ENCODE data around the gene TSC22D1. TPM values are rescaled to one million over a fixed set of nuclear protein-coding genes. Genes with fewer than 3 reads are reported as not detected.

Gene TSC22D1
- 10.6 and 18.6 TPM in 2 replicates for total RNA-seq

DNA sequence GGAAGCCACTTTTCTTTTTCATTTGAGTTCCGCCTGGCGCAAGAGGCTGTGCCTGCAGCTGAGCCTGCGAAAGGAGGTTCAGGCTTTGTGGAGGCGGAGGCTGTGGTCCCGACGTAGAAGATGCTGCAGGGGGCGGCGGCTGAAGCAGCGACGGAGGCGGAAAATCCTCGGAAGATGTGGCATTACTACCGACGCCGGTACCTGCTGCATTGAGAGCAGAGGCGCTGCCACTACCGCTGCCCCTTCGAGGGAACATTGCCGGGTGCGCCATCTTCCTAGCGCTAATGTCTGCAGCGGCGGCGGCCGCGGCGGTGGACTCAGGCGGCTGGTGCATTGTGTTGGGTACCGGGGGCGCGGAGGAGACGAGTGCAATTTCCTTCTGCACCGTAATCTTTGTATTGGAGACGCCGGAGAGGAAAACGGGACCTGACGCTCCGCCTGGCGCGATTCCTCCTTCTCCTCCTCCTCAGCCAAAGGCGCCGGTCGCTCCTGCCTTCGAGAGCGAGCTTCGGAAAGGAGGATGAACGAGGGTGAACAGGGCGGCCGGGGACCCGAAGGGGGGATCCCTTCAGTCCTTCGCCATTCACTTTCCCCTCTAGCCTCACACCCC, at the start of gene TSC22D1:
TSS of gene TSC22D1 (minus strand) at position 590 of the 610 bp plus-strand sequence. CDS start at position 334, 256 bp downstream.
- ChIA-PET POLR2A (interaction anchor here (1.1 kb wide), 1 partner anchor 342 kb away, joined by 4 read pairs; no protein-coding TSS in a partner anchor), CTCF (no interaction called here)
- H3K4me1 Mint-ChIP-seq: peaks cover 27% of the 10 kb centered on the region
- intact Hi-C loops (cut with micrococcal nuclease): loop anchor here (2.0 to 10.0 kb wide), 11 partner anchors 317 to 1979 kb away; partner anchors contain the start of genes COG3, DNAJC15, EPSTI1 and LRCH1
- no peaks in the 10 kb centered on the region for H3K9me3 Mint-ChIP-seq
- ATAC-seq (ENCODE audit: low read depth): no peak
- no peak for TF ChIP-seq CTCF (IDR thresholded peaks at IDR 0.05)
- H3K27ac Mint-ChIP-seq: peak within 1 kb of the TSS; percentile 90
- peak; percentile 46 for DNase-seq
- H3K36me3 Mint-ChIP-seq (ENCODE audit: low read depth): peaks cover 2% of the 10 kb centered on the region
- H3K27me3 Mint-ChIP-seq: peaks cover 3% of the 10 kb centered on the region
- H3K4me3 Mint-ChIP-seq: peak within 1 kb of the TSS; percentile 95

- Mint-ChIP-seq H3K4me3 (no peak overlapping the region), H3K36me3 (ENCODE audit: low read depth) (no peaks in the 10 kb centered on the region), H3K27ac (no peak overlapping the region), H3K27me3 (peaks cover 11% of the 10 kb centered on the region), H3K9me3 (no peaks in the 10 kb centered on the region), H3K4me1 (no peaks in the 10 kb centered on the region)
- ChIA-PET POLR2A (no interaction called here), CTCF (no interaction called here)
- no peak for DNase-seq
- intact Hi-C loops (cut with micrococcal nuclease): no loop called here
- no peak for TF ChIP-seq CTCF (IDR thresholded peaks at IDR 0.05)
- ATAC-seq (ENCODE audit: low read depth): no peak
Measured at GRCh38 chr13:44622708-44623107, 46.6 kb upstream of the TSC22D1 start.

- POLR2A ChIA-PET: no interaction called here
- Mint-ChIP-seq H3K36me3 (ENCODE audit: low read depth) (no peaks in the 10 kb centered on the region), H3K4me3 (no peak overlapping the region), H3K27ac (no peak overlapping the region), H3K9me3 (no peaks in the 10 kb centered on the region), H3K27me3 (peaks cover 13% of the 10 kb centered on the region), H3K4me1 (no peaks in the 10 kb centered on the region)
- TF ChIP-seq CTCF (IDR thresholded peaks at IDR 0.05): no peak
- intact Hi-C loops (cut with micrococcal nuclease): no loop called here
- CTCF ChIA-PET: no interaction called here
- no peak for DNase-seq
- ATAC-seq (ENCODE audit: low read depth): no peak
Measured at GRCh38 chr13:44622261-44622660, 46.1 kb upstream of the TSC22D1 start.

- no peak for TF ChIP-seq CTCF (IDR thresholded peaks at IDR 0.05)
- peaks cover 3% of the 10 kb centered on the region for H3K27me3 Mint-ChIP-seq
- H3K4me3 Mint-ChIP-seq: no peak overlapping the region
- CTCF ChIA-PET: no interaction called here
- no peaks in the 10 kb centered on the region for H3K4me1 Mint-ChIP-seq
- DNase-seq (no peak), ATAC-seq (ENCODE audit: low read depth) (no peak)
- no peak overlapping the region for H3K27ac Mint-ChIP-seq
- intact Hi-C loops (cut with micrococcal nuclease): no loop called here
- H3K36me3 Mint-ChIP-seq (ENCODE audit: low read depth): no peaks in the 10 kb centered on the region
- H3K9me3 Mint-ChIP-seq: no peaks in the 10 kb centered on the region
- POLR2A ChIA-PET: no interaction called here
Measured at GRCh38 chr13:44620057-44620456, 43.9 kb upstream of the TSC22D1 start.

DNA sequence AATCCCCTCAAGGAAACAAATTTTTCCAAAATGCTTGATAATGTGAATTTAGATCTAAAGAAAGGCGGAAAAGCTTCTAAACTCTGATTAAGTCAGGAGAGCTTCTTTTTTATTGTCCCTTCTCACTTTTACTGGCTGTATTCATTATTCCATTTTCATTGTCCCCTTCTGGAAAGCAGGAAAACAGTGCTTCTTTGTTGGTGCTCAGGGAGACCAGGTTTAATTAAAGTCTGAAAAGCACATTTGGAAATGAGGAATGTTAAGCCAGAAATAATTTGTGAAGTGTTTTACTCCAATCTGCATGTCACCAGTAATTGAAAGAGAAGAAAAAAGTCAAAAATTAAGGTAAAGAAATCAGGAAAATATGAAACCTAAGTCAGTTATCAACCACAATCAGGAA, 43.5 kb upstream of the TSC22D1 start:
- intact Hi-C loops (cut with micrococcal nuclease): no loop called here
- POLR2A ChIA-PET: no interaction called here
- Mint-ChIP-seq H3K9me3 (no peaks in the 10 kb centered on the region), H3K4me1 (no peaks in the 10 kb centered on the region), H3K36me3 (ENCODE audit: low read depth) (no peaks in the 10 kb centered on the region), H3K4me3 (no peak overlapping the region), H3K27ac (no peak overlapping the region), H3K27me3 (peaks cover 3% of the 10 kb centered on the region)
- no peak for TF ChIP-seq CTCF (IDR thresholded peaks at IDR 0.05)
- CTCF ChIA-PET: no interaction called here
- no peak for ATAC-seq (ENCODE audit: low read depth)
- no peak for DNase-seq

All from activated B cell treated with CpG ODN at 0.5 μM for 24 hours (primary cell).